ENCODE data around the gene KCNC1.

Gene KCNC1

GRCh38 chr11:17813391-17814059, 78.9 kb downstream of the KCNC1 start:
- H3K4me3 ChIP-seq (ENCODE audit: low read depth, low read length), result no peak overlapping the region
- no peak for TF ChIP-seq CTCF (IDR thresholded peaks at IDR 0.05; ENCODE audit: control insufficient read depth, extremely low read depth, insufficient read depth)
- no peak for DNase-seq (ENCODE audit: low read depth)

DNA sequence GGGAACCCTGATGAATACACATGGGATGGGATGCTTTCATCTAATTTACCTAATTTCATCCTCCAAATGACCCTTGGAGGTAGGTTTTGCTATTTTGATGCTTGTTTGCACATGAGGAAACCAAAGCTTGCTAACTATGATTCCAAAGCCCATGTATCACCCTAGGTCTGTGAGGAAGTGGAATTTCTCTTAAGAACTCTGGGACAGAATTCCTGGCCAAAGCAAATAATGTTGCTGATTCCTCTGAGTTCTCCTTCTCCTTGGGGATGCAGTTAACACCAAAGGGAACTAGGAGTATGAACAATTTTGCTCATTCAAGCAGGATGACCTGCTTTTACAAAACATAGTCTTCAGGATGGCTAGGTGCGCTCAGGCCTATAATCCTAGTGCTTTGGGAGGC, 80.0 kb downstream of the KCNC1 start:
- H3K4me3 ChIP-seq (ENCODE audit: low read depth, low read length), result no peak overlapping the region
- no peak for TF ChIP-seq CTCF (IDR thresholded peaks at IDR 0.05; ENCODE audit: control insufficient read depth, extremely low read depth, insufficient read depth)
- DNase-seq (ENCODE audit: low read depth), result no peak

DNA sequence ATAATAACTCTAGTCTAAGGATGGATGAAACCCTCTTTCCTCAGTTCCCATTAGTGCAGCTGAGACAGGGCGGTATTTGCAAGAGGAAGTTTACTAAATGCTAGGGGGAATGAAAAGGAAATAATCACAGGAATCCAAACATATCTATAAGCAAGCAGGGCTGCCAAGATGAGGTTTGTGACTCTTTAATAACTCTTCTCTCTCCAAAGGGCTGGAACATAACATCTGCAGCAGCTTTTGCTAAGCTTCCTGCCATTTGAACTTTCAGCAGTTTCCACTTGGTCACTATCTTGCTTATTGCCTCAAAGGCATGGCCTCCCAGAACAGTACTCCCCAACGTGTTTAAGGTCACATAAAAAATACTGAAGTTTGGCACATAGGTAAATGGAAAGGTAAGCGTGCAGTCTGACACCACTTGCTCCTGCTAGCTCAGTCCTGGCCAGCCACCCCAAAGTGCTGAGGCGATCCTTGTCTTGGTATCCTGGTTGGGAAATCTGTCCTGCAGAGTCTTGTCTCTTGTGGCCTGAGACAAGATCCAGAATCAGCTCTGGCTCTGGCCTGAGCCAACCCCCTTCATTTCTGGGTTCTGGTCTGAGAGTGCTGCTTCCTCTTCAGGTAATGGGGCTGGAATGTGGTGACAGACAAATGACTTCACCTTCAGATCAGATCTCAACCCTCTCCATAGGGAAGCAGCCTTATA, 81.8 kb downstream of the KCNC1 start:
- DNase-seq (ENCODE audit: low read depth), result no peak
- H3K4me3 ChIP-seq (ENCODE audit: low read depth, low read length), result no peak overlapping the region
- TF ChIP-seq CTCF (IDR thresholded peaks at IDR 0.05; ENCODE audit: control insufficient read depth, extremely low read depth, insufficient read depth), result no peak

DNA sequence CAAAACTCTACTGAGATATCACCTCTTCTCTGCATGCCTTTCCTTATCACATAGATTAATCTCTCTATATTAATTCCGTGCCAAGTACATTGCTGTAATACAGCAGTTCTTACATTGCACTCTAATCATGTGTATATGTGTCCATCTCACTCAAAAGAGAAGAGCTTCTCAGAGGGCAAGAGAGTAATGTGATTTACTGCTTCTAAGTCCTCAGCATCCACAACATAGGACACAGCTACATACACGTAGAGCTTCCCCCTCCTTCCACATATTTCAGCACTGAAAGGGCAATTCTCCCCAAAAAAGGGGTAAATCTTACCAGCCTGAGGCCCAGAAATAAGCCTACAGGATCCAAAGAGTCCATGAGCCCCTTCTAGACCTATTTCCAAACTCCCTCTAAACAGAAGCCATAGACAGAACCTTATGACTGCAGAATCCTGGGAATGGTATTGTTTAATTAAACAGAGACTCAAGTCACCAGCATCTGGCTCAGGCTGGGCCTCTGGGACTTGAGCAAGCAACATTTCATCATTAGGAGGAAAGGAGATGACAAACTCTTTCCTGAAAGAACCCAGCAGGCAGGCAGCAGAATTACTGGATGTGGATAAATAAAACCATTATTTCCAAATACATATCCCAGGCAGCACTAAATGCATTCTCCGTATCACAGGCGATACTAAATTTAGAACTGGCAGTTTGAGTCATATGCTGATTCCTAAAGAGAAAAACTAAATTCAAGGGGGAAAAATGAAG, 87.2 kb downstream of the KCNC1 start:
- TF ChIP-seq CTCF (IDR thresholded peaks at IDR 0.05; ENCODE audit: control insufficient read depth, extremely low read depth, insufficient read depth), result no peak
- no peak overlapping the region for H3K4me3 ChIP-seq (ENCODE audit: low read depth, low read length)
- DNase-seq (ENCODE audit: low read depth), result no peak

DNA sequence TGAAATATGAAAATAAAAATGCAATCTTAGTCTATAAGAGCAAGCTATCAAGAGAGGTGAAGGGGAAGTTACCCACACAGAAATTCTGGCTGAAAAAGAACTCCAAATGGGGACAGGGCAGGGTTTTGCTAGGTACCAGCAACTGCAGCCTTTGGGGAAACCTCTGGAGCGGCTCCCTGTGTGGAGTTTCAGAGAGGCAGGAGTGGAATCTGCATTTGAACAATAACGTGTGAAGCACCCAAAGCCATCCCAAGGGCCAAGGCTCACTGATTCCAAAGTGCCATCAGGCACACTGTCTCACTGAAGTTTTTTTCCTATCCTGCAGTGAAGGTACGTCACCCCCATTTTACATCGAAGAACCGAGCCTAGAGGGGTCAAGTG, 87.8 kb downstream of the KCNC1 start:
- H3K4me3 ChIP-seq (ENCODE audit: low read depth, low read length), result no peak overlapping the region
- no peak for TF ChIP-seq CTCF (IDR thresholded peaks at IDR 0.05; ENCODE audit: control insufficient read depth, extremely low read depth, insufficient read depth)
- no peak for DNase-seq (ENCODE audit: low read depth)

GRCh38 chr11:17827006-17827405, 92.4 kb downstream of the KCNC1 start:
- TF ChIP-seq CTCF (IDR thresholded peaks at IDR 0.05; ENCODE audit: control insufficient read depth, extremely low read depth, insufficient read depth), result peak; percentile 45
- H3K4me3 ChIP-seq (ENCODE audit: low read depth, low read length), result no peak overlapping the region
- no peak for DNase-seq (ENCODE audit: low read depth)

Data from LNCaP clone FGC (cell line).